NCI-H524 treated with DMSO at 0.1 percent for 48 hours (cell line): ENCODE data around the gene RAB11FIP3.
"Not testable (repeated sequence)": the region's sequence is repeated elsewhere in the genome, so short reads cannot be mapped to it uniquely, and the experiment has no call there.

Source experiments
- DNase-seq: peaks from one replicate; lab custom pipeline; 2025; lab: John Stamatoyannopoulos, UW

Gene RAB11FIP3

GRCh38 chr16:467249-467871, 41.9 kb downstream of the RAB11FIP3 start:
- not testable (repeated sequence) for DNase-seq

GRCh38 chr16:468068-468821, 42.8 kb downstream of the RAB11FIP3 start:
- no peak for DNase-seq

- not testable (repeated sequence) for DNase-seq
Measured at GRCh38 chr16:469459-469858, 44.0 kb downstream of the RAB11FIP3 start.

- DNase-seq = no peak
Measured at GRCh38 chr16:470418-470817, 45.0 kb downstream of the RAB11FIP3 start.

GRCh38 chr16:471353-472198, 46.1 kb downstream of the RAB11FIP3 start:
- no peak for DNase-seq

GRCh38 chr16:472199-472504, 46.7 kb downstream of the RAB11FIP3 start:
- DNase-seq = no peak

- DNase-seq = no peak
Measured at GRCh38 chr16:473046-474043, 47.9 kb downstream of the RAB11FIP3 start.

- no peak for DNase-seq
Measured at GRCh38 chr16:474420-475122, 49.1 kb downstream of the RAB11FIP3 start.

GRCh38 chr16:476039-476438, 50.6 kb downstream of the RAB11FIP3 start:
- no peak for DNase-seq

GRCh38 chr16:477301-478157, 52.1 kb downstream of the RAB11FIP3 start:
- DNase-seq = no peak

- not testable (repeated sequence) for DNase-seq
Measured at GRCh38 chr16:478287-478686, 52.8 kb downstream of the RAB11FIP3 start.

- DNase-seq = no peak
Measured at GRCh38 chr16:482468-483185, 57.2 kb downstream of the RAB11FIP3 start.

GRCh38 chr16:483341-484075, 58.1 kb downstream of the RAB11FIP3 start:
- DNase-seq = no peak

- DNase-seq = no peak
Measured at GRCh38 chr16:489606-490005, 64.2 kb downstream of the RAB11FIP3 start.

- DNase-seq = no peak
Measured at GRCh38 chr16:490768-491167, 65.3 kb downstream of the RAB11FIP3 start.

GRCh38 chr16:491220-491919, 65.9 kb downstream of the RAB11FIP3 start:
- no peak for DNase-seq

GRCh38 chr16:492211-492875, 66.9 kb downstream of the RAB11FIP3 start:
- no peak for DNase-seq
